Fibroblast of skin of back (primary cell): ENCODE measurements around the gene RELN.

Experiments used
- DNase-seq: peaks from one replicate; pipeline ENCODE4 v3.0.0-alpha.2; 2013

The RELN gene

DNA sequence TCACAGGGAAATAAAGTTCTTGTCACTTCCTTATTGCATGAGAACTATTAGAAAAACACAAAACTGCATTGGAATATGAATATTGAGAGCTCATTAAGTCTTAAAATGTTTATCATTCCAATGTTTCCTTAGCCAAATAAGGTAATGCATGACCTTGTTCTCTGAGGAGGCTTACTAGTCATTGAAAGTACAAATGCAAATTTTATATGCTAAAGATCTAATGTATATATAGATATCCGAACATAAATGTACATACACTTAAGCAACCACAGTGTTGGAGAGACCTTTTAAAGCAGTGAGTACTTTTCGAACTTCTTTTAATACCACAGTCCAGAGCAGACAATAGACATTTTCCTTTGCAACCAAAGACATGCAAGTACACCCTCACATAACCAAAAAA, 96.1 kb downstream of the RELN start:
- DNase-seq = no peak

DNA sequence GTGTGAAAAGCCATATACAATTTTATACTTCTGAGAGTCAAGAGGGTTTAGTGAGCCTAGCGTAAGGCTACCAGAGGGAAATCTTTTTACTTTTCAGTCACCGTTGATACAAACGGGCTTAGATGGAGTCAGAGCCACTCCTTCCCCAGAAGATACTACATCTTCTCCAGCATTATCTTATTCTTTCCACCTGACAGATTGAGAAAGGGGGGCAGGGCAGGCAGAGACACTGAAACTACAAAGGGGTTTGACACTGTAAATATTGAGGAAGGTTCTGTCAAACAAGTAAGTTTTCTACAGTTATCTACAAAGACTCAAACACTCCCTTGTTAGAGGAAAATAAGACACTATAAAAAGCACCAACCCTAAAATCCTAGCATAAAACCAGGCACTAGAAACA, 100.0 kb downstream of the RELN start:
- DNase-seq = no peak

DNA sequence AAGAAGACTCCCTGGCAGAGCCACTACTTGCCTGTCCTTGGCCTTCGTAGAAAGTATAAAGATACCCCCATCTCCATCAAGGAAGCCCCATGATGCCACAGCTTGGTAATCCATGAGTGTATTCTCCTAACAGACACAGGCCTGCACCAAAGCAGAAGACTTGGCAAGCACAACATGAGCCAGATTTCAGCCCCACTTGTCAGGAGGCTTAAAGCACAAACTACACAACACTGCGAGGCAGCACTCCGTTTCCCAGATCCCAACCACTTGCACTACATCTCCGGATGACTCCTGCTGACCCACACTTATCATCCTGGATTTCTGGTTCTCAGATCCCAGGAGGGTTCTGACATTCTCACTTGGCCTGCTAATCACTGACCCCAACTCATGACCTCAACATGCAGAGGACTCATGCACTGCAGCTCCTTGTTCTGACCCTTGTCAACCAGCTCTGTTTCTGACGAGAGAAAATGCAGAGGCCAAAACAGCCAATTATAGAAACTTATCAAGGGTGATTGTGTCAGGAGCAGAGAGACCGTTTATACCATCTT, 100.8 kb downstream of the RELN start:
- no peak for DNase-seq

DNA sequence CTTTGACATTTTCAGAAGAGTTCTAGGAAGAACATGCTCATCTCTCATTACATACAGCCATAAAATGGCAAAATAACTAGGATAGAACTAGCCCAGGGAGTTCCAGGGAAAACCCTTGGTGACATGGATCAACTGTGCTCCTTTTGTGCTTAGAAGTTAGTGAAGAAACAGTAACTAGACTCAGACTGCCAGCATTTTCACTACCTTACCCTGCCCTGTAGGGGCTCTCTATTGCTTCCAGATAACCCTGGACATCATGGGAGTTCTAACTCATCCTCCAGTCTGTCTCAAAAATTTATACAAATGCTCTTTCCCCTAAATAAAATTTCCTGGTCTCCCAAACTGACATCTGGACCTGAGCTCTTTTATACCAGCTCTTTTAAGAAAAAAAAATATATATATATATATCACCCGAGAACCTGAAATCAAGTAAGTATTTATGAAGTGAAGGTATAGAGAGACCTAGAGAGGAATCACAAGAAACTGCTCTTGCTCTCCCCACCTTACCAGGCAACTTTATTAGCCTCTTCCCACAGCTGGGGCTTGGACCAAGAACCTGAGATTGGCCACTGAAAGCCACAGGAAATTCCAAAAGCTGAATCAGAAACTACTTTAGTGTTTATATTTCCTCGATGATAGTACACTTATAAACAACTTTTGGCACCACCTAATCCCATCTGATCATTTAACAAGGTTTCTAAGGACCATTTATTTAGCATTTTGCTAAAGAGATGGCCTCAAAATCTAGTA, 101.4 kb downstream of the RELN start:
- no peak for DNase-seq

DNA sequence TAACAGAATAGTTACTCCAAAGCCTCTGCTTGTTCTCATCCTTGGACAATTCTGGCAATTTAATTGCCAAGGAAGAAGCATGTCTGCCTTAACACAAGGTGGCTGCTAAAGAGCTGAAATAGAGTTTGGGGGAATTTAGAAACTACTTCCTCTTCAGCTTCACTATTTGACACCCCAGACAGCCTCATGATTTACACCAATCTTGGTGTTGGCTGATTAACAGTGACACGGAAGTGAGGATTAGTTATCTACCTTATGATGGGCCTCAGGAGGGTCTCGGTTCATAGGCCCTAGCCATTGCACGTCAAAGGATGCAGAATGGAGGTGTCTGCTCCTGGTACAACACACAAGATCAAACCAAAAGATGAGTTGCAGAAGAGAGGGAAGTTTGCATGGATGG, 102.4 kb downstream of the RELN start:
- no peak for DNase-seq

DNA sequence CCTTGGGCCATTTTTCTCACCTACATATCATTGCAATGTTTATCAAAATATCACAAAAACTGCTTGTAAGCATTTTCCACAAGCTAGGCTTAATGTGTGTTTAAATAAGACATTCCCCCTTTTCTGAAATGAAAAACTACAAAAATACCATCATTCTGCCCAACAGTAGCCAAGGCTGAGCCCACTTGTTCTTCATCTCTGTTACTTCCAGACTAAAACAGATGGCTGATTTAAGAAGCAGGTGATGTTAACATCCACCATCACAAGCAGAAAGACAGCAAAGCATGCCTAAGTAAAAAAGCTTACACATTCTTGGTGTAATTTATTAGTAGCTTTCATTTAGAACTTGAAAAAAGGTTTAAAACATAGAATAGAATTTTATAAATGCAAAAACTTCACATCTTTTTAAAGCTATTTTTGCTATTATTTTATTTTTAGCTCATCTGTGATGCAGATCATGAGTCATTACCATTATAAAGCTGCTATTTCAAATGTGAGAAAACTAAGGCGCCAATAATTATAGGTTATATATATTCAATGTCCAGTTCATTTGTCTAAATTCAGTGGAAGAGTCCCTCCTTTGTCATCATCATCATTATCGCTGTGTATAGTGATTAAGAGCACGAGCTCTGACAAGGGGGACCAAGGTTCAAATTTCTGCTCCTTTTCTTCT, 109.4 kb downstream of the RELN start:
- DNase-seq = no peak

DNA sequence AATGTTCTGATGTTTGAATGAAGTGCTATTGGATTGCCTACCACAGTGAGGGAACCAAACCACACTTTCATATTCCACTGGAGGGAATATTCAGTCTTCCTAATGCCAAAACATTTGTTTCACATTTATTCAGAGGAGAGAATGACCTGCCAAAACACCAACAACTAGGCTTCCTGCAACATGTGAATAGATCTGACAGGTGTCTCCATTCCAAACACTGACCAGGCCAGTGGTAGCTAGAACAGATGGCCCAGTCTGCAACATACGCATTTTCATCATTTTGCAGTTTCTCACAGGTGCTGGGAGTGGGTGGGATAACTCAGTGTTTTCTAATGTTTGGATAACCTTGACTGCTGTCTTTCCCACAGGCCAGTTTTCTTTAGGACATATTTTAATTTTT, 110.0 kb downstream of the RELN start:
- no peak for DNase-seq

DNA sequence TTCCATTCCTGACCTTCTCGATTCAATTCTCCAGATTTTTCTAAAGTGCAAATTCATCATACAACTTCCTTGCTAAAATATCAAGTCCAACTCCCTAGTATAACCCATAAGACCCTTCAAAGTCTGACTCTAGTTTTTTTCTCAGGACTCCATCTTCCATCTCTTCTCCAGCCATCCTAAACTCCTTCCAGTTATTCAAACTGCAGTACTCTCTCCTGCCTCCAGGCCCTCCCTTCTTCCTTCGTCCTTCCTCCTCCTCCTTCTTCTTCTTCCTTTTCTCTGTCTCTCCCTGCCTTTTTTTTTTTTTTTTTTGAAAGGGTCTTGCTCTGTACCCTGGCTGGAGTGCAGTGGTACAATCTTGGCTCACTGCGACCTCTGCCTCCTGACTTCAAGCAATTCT, 111.9 kb downstream of the RELN start:
- no peak for DNase-seq

DNA sequence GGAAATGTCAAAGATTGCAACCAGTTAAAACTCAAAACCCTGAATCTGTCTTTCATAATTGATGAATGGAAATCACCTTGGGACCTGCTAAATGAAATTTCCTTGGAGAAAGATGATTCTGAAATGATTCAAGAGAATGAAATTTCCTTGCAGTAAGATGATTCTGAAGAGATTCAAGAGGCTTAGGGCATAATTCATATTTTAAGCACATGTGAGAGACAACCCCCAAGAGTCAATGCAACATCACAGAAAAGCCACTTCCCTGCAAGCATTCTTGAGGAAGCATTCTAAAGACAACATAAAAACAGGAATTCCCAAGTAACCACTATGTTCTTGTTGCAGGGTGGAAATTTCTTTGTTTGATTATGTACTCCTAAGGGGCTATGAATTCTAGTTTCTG, 113.7 kb downstream of the RELN start:
- DNase-seq = no peak

DNA sequence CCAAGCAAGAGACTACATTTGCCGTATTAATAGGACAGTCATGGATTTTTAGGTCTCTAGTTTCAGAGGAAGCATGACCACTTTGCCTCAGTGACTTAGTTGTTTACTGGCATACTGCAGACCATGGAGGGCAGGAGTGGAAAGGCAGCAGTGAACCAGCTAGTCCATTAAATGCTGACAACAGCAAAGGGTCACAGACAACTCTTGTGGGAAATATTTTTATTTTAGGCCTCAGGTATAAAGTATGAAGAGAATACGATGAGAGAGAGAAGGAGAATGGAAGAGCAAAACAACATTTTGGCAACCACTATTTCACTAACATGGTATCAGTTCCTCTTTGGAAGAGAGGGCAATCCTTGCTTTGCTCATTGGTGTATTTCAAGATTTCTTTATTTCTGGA, 118.0 kb downstream of the RELN start:
- no peak for DNase-seq

DNA sequence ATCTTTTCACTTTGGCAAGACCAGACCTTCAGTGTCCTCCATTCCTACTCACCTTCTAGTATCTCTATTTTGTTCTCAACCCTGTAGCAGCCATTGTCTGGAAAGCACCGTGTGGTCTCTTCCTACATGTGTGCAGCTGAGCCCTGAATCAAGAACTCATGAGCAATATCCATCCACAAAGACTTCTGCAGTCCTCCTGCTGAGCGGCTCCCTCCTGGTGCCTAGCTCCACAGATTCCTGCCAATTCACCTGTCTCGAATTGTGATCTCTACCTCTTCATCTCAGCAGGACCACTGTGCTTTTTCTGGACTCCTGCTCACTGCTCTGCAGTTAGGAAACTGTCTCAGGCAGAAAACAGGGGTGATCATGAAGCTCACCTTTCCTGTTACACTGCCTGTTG, 118.8 kb downstream of the RELN start:
- no peak for DNase-seq

DNA sequence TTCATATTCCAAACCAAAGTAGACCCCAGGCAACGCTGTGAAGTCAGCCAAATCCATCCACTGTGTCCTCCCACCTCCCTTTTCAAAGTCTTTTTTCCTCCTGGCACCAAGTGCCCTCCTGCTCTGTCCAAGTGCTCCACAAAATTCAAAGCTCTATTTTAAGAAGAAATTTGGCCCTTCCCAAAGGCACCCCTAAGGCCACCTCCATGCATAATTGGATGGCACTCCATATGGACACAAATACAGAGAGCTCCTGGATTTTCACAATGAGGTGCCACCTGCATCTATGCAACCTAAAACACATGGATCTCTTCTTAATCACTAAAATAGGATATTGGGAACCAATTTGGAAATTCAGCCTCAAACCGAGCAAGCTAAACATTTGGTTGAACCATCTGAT, 121.6 kb downstream of the RELN start:
- DNase-seq = no peak

DNA sequence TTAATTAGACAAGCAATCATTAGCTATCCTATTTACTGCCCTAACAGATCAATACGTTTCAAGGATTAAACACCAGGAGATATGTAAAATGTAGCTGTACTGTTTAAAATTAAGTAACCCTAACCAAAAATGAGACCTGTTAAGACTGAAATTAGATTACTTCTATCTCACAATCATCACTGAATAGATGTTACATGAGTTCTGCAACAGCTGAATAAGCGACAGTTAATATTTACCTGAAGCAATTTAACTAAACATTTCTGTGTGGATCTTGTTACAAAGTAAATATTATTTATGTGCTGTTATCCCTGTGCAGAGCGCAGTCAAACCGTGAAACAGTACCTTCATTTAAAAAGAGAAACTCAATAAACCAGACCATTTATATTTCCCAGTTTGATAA, 122.5 kb downstream of the RELN start:
- DNase-seq = no peak

DNA sequence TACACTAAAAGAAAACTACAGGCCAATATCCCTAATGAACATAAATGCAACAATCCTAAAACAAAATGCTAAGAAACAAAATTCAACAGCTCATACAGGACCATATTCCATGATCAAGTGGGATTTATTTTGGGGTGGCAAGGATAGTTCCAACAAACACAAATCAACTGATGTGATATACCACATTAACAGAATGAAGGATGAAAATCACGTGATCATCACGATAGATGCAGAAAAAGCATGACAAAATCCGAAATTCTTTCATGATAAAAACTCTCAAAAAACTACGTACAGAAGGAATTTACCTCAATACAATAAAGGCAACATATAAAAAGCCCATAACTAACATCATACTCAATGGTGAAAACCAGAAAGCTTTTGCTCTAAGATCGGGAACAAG, 124.0 kb downstream of the RELN start:
- no peak for DNase-seq

DNA sequence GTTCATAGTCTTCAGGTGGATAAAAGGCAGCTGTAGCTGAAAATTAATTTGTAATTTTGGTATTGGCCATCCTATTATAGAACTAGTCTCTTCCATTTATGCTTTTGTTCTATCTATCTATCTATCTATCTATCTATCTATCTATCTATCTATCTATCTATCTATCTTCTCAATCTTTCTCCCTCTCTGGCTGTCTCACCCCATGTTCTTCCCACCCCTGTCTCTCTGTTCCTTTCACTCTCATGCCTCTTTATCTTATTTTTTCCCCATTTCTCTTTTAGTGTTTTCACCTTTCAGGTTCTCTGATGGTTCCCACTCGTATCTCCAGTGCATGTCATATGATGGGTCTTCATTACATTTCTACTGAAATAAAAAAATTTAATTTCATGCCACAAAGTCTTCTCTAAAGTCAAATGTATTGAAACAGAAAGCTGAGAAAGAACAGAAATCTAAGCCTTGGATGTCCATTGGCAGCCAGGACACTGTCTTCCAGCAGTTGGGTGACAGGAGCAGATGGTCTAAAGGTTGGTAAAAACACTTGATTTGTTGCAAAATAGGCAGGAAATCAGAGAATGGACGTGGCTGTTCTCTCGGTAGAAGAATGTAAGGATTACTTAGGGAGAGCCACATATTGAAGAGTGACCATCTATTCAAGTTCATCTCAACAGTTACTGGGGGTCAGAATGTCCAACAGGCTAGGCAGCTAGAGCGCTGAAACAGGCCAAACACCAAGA, 127.0 kb downstream of the RELN start:
- DNase-seq = no peak

DNA sequence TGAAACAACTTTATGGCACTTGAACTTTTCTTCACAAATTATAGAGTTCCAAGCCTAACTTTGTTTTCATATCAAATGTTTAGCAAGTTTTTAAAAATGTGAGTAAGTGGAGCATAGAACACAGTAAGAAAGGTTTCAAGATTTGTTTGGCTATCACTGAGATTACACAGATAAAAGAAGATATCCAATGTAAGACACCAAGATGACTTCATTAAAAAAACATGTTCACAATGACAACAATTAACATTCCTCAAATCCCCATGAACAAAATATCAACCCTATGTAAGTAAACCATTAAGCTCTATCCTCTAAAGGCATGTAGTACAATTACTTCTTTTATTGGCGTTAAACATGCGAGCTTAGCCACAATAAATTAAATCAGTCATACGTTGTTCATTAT, 129.7 kb downstream of the RELN start:
- DNase-seq = no peak

DNA sequence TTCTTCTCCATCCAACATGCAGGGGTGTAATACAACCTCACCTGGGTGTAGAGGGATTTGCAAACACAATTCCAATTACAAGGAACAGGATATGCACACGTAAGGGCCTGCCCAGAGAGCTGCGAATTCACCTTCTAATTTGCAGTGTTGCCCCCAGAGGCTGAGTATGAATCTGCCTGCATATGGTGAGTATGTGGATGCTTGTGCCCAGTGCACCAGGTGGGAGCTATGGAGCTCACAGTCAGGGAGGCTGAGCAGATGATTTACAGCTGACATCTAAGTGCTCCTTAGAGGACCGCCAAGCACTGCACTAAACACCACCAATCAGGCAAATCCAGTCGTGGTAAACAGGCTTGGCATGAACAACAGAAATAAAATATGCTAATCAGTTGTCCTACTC, 132.0 kb downstream of the RELN start:
- no peak for DNase-seq

DNA sequence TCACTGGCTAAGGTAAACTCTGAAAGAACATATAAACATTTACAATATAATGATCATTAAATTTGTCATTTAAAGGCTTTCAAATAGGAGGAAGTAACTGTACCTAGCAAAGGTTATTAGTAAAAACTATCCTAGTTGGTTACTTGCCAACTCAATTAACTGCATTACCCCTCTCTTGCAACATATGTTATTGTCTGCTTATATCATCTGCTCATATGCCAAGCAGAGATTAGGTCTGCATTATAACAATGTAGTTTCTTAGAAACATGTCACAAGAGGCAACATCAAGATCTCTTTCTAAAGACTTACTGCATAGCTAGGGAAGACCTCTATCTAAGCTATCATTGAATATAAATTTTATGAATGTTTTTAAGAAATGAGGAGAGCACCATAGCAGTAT, 132.5 kb downstream of the RELN start:
- DNase-seq = no peak

DNA sequence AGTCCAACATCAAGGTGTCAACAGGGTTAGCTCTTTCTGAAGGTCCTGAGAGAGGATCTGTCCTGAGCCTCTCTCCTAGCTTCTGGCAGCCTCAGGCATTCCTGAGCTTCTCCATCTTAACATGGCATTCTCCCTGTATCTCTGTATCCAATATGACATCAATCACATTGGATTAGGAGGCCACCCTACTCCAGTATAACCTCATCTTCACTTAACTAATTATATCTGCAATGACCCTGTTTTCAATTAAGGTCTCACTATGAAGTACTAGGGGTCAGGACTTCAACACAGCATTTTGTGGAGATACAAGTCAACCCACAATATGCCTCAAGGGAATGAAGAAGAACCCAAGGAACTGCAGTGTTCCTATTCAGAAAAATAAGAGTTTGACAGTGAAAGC, 133.8 kb downstream of the RELN start:
- no peak for DNase-seq

DNA sequence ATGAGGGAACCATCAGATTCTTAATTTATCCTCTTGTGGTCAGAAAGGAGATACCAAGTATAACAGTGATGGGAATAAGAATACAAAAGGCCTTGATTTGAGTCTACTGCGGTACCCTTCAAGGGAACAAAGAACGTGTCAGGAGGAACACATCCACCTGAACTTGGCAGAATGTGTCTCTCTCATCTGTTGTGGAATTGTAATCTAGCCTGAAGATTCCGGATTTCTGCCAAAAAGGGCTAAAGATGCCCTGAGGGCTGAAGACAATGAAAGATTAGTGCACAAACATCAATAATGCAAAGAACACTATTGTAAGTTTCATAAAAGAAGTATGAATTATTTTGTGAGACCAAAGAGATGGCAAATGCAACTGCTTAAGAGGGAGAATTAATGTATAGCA, 134.8 kb downstream of the RELN start:
- no peak for DNase-seq

DNA sequence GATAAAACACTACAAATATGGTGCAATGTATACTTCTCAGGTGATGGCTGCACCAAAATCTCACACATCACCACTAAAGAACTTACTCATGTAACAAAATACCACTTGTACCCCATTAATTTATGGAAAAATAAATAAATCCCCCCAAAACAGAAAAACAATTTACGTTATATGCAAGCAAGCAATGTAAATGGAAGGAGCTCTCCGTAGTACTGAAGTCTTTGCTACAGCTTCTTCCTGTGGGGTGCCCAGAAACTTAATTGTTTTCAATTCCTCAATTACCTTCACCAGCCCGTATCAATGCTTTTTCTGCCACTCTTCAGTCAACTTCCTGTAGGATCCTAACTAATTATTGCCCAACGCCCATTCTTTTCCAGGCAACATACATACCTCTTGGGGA, 138.1 kb downstream of the RELN start:
- peak; percentile 8 for DNase-seq

DNA sequence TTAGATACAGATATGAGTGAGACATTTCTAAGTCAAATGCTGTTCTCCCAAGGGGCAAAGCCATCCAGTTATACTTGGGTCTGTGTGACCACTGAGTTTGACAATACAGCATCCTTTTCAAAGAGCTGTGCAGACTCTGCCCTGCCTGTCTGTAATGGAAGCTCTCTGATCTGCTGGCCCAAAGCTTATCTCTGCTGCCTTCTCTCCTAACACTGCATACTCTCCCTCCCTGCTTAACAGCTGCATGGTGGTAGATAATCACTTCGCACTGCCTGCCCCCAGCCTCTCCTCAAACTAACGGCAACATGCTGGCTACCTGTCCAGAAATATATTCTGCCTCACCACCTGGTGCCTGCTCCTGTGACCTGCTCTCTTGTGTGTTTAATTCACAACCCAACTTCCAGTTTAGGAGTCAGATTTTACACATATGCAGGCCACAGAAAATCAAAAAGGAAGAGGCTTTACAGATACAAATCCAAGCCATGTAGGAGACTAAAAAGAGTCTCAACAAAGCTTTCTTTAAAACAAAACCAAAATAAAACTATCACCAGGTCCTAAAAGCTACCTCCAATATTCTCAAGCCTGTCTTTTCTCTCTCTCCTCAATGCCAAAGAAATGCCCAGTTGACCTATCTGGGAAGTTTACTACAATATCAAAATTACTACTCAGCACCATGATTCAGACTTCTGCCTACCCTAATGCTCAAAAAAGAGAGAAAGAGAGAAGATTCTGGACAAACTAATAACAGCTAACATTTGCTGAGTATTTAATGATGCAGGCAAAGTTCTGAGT, 145.6 kb downstream of the RELN start:
- no peak for DNase-seq

DNA sequence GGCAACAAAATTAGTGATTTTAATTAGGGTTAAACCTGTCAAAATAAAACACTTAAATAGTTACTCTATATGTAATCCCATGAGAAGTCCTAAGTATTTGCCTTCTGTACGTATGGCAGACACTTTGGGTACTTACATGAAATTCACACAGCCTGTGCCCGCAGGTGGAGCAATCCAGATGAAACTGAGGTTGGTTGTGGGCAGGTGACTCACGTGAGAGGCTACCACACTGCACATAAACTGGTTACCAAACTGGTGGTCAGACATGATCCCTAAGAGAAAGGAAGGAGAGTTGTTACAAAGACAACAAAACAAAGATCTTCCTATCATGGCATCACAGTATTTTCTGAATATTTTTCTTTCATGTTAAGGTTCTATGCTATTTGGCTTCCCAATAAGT, 156.1 kb downstream of the RELN start:
- no peak for DNase-seq
